Adrenal gland (tissue), 5 donors: ENCODE measurements around the gene KAT6B.

Source experiments
- POLR2A ChIP-seq, 2 donors: fragments of 450-650 bp; IDR thresholded peaks; one replicate each; pipeline ENCODE4 v1.6.1; 2017; ENCODE audit warnings: antibody characterized with exemption in 2 of 2, mild to moderate bottlenecking in 2 of 2, moderate library complexity in 1 of 2
- TF ChIP-seq, protein P1 (sequence below), 6 experiments: fragments of 450-650 bp in 4 of 6; fragments of 200-600 bp in 2 of 6; sonication (generic) in 1 of 6; IDR thresholded peaks; 1 replicate in 5 of 6; 2 replicates in 1 of 6; pipeline versions ENCODE4 v1.5.1 to v1.8.0; 2016 to 2021; ENCODE audit warnings: antibody characterized with exemption in 6 of 6, mild to moderate bottlenecking in 2 of 6, moderate library complexity in 1 of 6
- donor health status: DM: no; HTN: no; CAD: no.

DNA sequence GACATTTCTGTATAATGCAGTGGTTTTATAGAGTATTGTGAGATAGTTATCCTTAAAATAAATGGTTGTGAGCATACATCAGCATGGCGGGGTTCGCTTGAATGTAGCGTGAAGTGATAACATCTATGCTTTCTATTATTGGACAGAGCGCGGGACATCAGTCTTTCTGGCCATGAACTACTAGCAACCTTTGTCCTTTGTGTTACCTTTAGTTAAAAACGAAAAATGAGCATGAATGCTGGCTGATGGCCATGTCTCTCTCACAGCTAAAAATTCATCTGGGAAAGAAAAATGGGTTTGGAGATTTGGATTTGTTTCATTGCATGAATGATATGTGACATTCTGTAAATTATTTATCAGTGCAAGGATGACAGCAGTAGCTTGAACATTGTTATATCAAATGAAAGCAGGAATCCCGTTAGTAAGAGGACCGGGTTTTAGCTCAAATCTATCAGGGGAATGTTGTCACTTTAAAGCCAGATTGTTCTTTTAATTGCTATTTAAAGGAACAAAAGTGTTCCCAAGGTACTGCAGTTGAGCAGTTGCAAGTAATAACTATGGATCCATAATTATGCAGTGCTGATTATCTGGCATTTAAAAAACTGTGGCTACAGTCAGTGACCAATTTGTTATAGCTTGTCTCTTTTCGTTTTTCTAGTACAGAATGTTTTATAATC is 131.0 kb downstream of the KAT6B start:
- TF ChIP-seq, protein P1, sequence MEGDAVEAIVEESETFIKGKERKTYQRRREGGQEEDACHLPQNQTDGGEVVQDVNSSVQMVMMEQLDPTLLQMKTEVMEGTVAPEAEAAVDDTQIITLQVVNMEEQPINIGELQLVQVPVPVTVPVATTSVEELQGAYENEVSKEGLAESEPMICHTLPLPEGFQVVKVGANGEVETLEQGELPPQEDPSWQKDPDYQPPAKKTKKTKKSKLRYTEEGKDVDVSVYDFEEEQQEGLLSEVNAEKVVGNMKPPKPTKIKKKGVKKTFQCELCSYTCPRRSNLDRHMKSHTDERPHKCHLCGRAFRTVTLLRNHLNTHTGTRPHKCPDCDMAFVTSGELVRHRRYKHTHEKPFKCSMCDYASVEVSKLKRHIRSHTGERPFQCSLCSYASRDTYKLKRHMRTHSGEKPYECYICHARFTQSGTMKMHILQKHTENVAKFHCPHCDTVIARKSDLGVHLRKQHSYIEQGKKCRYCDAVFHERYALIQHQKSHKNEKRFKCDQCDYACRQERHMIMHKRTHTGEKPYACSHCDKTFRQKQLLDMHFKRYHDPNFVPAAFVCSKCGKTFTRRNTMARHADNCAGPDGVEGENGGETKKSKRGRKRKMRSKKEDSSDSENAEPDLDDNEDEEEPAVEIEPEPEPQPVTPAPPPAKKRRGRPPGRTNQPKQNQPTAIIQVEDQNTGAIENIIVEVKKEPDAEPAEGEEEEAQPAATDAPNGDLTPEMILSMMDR (IDR thresholded peaks at IDR 0.05) = no peak
- TF ChIP-seq POLR2A (IDR thresholded peaks at IDR 0.05) = no peak
